ENCODE data around the gene ARHGEF2. TPM values are rescaled to one million over a fixed set of nuclear protein-coding genes. Genes with fewer than 3 reads are reported as not detected.

Gene ARHGEF2
- total and polyA plus RNA-seq, 2 of the 13 experiments (the other 11 are each of a cell fraction or from before 2014, with no cell fraction given): 16.1 to 32.1 TPM

DNA sequence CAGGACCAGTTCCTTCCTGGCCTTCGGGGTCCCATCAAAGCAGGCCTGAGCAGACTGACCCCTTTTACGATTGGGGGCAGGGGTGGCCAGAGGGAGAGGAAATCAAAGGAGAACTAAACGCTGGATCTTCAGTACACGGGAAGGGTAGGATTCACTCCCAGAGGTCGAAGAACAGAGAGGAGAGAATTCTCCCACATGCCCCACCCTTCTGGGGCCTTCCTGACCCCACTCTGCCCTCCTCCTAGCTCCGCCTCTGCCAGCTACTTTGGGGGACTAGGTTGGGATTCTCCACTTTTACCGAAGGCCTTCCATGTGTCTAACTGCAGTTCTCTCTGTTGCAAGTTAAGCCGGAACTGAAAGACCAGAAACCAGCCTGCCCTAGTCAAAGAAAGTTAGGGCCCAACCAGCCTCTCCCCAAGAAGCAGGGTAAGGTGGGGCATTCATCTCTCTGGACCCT, 654 bp upstream of the ARHGEF2 start (continued):
- TF ChIP-seq, protein P1, sequence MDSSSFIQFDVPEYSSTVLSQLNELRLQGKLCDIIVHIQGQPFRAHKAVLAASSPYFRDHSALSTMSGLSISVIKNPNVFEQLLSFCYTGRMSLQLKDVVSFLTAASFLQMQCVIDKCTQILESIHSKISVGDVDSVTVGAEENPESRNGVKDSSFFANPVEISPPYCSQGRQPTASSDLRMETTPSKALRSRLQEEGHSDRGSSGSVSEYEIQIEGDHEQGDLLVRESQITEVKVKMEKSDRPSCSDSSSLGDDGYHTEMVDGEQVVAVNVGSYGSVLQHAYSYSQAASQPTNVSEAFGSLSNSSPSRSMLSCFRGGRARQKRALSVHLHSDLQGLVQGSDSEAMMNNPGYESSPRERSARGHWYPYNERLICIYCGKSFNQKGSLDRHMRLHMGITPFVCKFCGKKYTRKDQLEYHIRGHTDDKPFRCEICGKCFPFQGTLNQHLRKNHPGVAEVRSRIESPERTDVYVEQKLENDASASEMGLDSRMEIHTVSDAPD (CRISPR knock-in tag; IDR thresholded peaks at IDR 0.05): no peak
- TF ChIP-seq ZNF879 (CRISPR knock-in tag; IDR thresholded peaks at IDR 0.05): no peak
- TF ChIP-seq RARA (CRISPR knock-in tag; IDR thresholded peaks at IDR 0.05): peak; percentile 68
- TF ChIP-seq, protein P2, sequence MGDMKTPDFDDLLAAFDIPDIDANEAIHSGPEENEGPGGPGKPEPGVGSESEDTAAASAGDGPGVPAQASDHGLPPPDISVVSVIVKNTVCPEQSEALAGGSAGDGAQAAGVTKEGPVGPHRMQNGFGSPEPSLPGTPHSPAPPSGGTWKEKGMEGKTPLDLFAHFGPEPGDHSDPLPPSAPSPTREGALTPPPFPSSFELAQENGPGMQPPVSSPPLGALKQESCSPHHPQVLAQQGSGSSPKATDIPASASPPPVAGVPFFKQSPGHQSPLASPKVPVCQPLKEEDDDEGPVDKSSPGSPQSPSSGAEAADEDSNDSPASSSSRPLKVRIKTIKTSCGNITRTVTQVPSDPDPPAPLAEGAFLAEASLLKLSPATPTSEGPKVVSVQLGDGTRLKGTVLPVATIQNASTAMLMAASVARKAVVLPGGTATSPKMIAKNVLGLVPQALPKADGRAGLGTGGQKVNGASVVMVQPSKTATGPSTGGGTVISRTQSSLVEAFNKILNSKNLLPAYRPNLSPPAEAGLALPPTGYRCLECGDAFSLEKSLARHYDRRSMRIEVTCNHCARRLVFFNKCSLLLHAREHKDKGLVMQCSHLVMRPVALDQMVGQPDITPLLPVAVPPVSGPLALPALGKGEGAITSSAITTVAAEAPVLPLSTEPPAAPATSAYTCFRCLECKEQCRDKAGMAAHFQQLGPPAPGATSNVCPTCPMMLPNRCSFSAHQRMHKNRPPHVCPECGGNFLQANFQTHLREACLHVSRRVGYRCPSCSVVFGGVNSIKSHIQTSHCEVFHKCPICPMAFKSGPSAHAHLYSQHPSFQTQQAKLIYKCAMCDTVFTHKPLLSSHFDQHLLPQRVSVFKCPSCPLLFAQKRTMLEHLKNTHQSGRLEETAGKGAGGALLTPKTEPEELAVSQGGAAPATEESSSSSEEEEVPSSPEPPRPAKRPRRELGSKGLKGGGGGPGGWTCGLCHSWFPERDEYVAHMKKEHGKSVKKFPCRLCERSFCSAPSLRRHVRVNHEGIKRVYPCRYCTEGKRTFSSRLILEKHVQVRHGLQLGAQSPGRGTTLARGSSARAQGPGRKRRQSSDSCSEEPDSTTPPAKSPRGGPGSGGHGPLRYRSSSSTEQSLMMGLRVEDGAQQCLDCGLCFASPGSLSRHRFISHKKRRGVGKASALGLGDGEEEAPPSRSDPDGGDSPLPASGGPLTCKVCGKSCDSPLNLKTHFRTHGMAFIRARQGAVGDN (CRISPR knock-in tag; IDR thresholded peaks at IDR 0.05): no peak
- TF ChIP-seq, protein P3, sequence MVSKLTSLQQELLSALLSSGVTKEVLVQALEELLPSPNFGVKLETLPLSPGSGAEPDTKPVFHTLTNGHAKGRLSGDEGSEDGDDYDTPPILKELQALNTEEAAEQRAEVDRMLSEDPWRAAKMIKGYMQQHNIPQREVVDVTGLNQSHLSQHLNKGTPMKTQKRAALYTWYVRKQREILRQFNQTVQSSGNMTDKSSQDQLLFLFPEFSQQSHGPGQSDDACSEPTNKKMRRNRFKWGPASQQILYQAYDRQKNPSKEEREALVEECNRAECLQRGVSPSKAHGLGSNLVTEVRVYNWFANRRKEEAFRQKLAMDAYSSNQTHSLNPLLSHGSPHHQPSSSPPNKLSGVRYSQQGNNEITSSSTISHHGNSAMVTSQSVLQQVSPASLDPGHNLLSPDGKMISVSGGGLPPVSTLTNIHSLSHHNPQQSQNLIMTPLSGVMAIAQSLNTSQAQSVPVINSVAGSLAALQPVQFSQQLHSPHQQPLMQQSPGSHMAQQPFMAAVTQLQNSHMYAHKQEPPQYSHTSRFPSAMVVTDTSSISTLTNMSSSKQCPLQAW (CRISPR knock-in tag; IDR thresholded peaks at IDR 0.05): peak; percentile 5; the same call in 1 of the 2 replicates
- TF ChIP-seq ZNF263 (CRISPR knock-in tag; IDR thresholded peaks at IDR 0.05): no peak
- no peak for TF ChIP-seq POLR2AphosphoS5 (IDR thresholded peaks at IDR 0.05; ENCODE audit: low read depth, low read length)
- no peak for TF ChIP-seq NFATC3 (CRISPR knock-in tag; IDR thresholded peaks at IDR 0.05)
- TF ChIP-seq RNF2 (conservative IDR thresholded peaks at IDR 0.05; ENCODE audit: low read depth): no peak
- no peak for TF ChIP-seq GABPA (IDR thresholded peaks at IDR 0.05; ENCODE audit: low read depth, low read length)
- TF ChIP-seq GABPA (CRISPR knock-in tag; IDR thresholded peaks at IDR 0.05; ENCODE audit: low read depth): no peak
- no peak for TF ChIP-seq RELA (CRISPR knock-in tag; IDR thresholded peaks at IDR 0.05)
- TF ChIP-seq RXRB (CRISPR knock-in tag; IDR thresholded peaks at IDR 0.05; ENCODE audit: borderline replicate concordance): no peak
- TF ChIP-seq ZNF720 (CRISPR knock-in tag; IDR thresholded peaks at IDR 0.05): no peak
- TF ChIP-seq MATR3 (CRISPR knock-in tag; IDR thresholded peaks at IDR 0.05): no peak
- TF ChIP-seq MIER2 (CRISPR knock-in tag; IDR thresholded peaks at IDR 0.05): no peak
- TF ChIP-seq ZNF501 (CRISPR knock-in tag; IDR thresholded peaks at IDR 0.05): peak; percentile 49; the same call in 1 of the 2 replicates
- no peak for TF ChIP-seq ZNF10 (CRISPR knock-in tag; IDR thresholded peaks at IDR 0.05; ENCODE audit: borderline replicate concordance, low read depth)
- TF ChIP-seq MXI1 (IDR thresholded peaks at IDR 0.05; ENCODE audit: borderline replicate concordance, low read depth, low read length): no peak
- TF ChIP-seq EP300 (IDR thresholded peaks at IDR 0.05; ENCODE audit: low read depth in 2 of 2, low read length in 2 of 2): no peak
- no peak for TF ChIP-seq EP300 (CRISPR knock-in tag; IDR thresholded peaks at IDR 0.05; ENCODE audit: borderline replicate concordance)
- TF ChIP-seq MED13 (CRISPR knock-in tag; IDR thresholded peaks at IDR 0.05): no peak
- 0 out of 2 replicates have a peak, but pooled peaks have one; percentile 43 for TF ChIP-seq CCDC6 (CRISPR knock-in tag; IDR thresholded peaks at IDR 0.05)
- no peak for TF ChIP-seq TARDBP (CRISPR knock-in tag; IDR thresholded peaks at IDR 0.05)
- 0 out of 2 replicates have a peak, but pooled peaks have one; percentile 22 for TF ChIP-seq ARHGAP35 (CRISPR knock-in tag; IDR thresholded peaks at IDR 0.05; ENCODE audit: borderline replicate concordance)

Measured in HepG2 (cell line).